H1 (cell line): ENCODE data around the gene BRCA2. TPM values are rescaled to one million over a fixed set of nuclear protein-coding genes. Genes with fewer than 3 reads are reported as not detected.
A peak's percentile ranks its signal among the peaks of the same experiment; 100 is the strongest.

Experiments used
- HDAC2 ChIP-seq, 2 experiments: fragments of 300-600 bp in 1 of 2; sonication (generic) in 1 of 2; IDR thresholded peaks; 2 replicates each; pipeline ENCODE4 v1.6.1; 2011 to 2012; ENCODE audit warnings: low read depth in 2 of 2, low read length in 2 of 2, mild to moderate bottlenecking in 2 of 2, moderate library complexity in 2 of 2, borderline replicate concordance in 1 of 2, inconsistent platforms in 1 of 2
- KDM4A ChIP-seq: IDR thresholded peaks from one replicate; pipeline ENCODE4 v1.7.1; 2012; ENCODE audit warnings: low read depth, mild to moderate bottlenecking, moderate library complexity, low read length, inconsistent platforms; ENCODE audit not compliant: severe bottlenecking
- POLR2AphosphoS5 ChIP-seq: IDR thresholded peaks from 2 replicates; pipeline ENCODE4 v1.6.1; 2011; ENCODE audit warnings: low read depth, low read length
- RBBP5 ChIP-seq: IDR thresholded peaks from 2 replicates; pipeline ENCODE4 v1.7.1; 2012; ENCODE audit warnings: low read depth, mild to moderate bottlenecking, inconsistent platforms, low read length, moderate library complexity, borderline replicate concordance
- SAP30 ChIP-seq: fragments of 300-600 bp; sonication (generic); IDR thresholded peaks from 2 replicates; pipeline ENCODE4 v1.7.1; 2012; ENCODE audit warnings: low read length, moderate library complexity, mild to moderate bottlenecking, inconsistent platforms; ENCODE audit not compliant: insufficient read depth, insufficient replicate concordance
- TAF7 ChIP-seq: optimal IDR thresholded peaks from 2 replicates; pipeline ENCODE3; 2011; ENCODE audit warnings: low read depth, mild to moderate bottlenecking, inconsistent platforms, low read length, moderate library complexity, borderline replicate concordance
- TBP ChIP-seq: IDR thresholded peaks from 2 replicates; pipeline ENCODE4 v1.6.1; 2011; ENCODE audit warnings: low read depth, low read length, improper control_type of control experiment
- polyA plus RNA-seq, 7 experiments: library from polyadenylated mRNA; depleted of rRNA in 3 of 7; stranded (reverse) in 5 of 7; unstranded in 2 of 7; fragments of >200 nt in 5 of 7; fragments of 200-250 nt in 2 of 7; gene quantifications; 1 replicate in 5 of 7; 2 replicates in 1 of 7; 4 replicates in 1 of 7; pipeline versions ENCODE4 v1.2.1 to v1.2.3, GENCODE V29; 2011 to 2013; ENCODE audit warnings: missing spikeins in 2 of 7, mixed read lengths in 2 of 7
- total RNA-seq: library from RNA; stranded (reverse); fragmentation: NEBNext Ultra II Directional; extraction: Animal tissue kit (Norgen Biotek cat#: 25700); gene quantifications from 2 replicates; pipeline ENCODE4 v1.2.1, GENCODE V29; 2021

Gene BRCA2
- total and polyA plus RNA-seq, 2 of the 8 experiments (the other 6 are each of a cell fraction or from before 2014, with no cell fraction given), result 4.2 to 24.9 TPM

DNA sequence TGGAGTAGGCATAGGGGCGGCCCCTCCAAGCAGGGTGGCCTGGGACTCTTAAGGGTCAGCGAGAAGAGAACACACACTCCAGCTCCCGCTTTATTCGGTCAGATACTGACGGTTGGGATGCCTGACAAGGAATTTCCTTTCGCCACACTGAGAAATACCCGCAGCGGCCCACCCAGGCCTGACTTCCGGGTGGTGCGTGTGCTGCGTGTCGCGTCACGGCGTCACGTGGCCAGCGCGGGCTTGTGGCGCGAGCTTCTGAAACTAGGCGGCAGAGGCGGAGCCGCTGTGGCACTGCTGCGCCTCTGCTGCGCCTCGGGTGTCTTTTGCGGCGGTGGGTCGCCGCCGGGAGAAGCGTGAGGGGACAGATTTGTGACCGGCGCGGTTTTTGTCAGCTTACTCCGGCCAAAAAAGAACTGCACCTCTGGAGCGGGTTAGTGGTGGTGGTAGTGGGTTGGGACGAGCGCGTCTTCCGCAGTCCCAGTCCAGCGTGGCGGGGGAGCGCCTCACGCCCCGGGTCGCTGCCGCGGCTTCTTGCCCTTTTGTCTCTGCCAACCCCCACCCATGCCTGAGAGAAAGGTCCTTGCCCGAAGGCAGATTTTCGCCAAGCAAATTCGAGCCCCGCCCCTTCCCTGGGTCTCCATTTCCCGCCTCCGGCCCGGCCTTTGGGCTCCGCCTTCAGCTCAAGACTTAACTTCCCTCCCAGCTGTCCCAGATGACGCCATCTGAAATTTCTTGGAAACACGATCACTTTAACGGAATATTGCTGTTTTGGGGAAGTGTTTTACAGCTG lies at the start of gene BRCA2, which contains the start of gene ZAR1L (continued):
- TF ChIP-seq HDAC2 (IDR thresholded peaks at IDR 0.05; ENCODE audit: borderline replicate concordance in 1 of 2, low read depth in 2 of 2, low read length in 2 of 2) (peak; percentile 93 to 97; a peak in 3 of 4 replicates), TAF7 (peak; percentile 55), SAP30 (no peak), TBP (peak; percentile 76), KDM4A (peak; percentile 77), RBBP5 (0 out of 2 replicates have a peak, but pooled peaks have one; percentile 66), POLR2AphosphoS5 (peak; percentile 80)
